HG03139 (cell line): ENCODE data around the gene PEX10.
A peak's percentile ranks its signal among the peaks of the same experiment; 100 is the strongest.

Experiments used
- ATAC-seq: cut with Tn5 transposase; IDR thresholded peaks from one replicate; pipeline ENCODE4 v1.9.1; 2021; ENCODE audit not compliant: unreplicated experiment

The PEX10 gene

DNA sequence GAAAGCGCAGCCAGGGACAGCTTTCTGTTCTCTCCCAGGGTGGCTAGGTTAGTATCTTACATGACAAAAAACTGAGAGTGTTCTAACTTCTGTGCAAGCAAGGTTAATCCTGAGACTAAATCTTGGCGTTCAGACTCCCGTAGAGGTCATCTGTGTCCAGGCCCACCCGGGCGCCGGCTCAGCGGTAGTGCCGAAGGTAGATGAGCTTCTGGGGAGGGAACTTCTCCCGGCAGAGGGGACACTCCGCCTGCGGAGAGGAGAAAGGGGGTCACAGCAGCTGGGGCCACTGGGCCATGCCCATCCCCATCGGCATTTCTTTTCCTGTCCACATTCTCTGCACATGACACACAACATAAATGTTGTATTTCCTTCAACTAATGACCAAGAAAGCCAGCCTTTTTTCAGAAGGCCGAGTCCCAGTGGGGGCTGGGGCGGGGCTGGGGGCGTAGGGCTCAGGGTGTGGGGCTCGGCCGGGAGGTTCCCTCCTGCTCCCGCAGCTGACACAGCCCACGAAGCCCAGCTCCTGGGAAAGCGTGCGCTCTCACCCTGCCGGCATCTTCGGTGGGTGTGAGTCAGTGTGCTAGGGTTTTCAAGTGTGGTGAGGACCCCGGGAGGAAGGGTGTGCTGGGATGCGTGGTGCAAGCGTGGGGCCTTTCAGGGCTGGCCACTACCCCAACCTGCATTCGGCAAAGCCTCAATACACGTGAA is 6.6 kb downstream of the PEX10 start:
- ATAC-seq, result no peak

- ATAC-seq, result no peak
Measured at GRCh38 chr1:2404890-2405511, 7.4 kb downstream of the PEX10 start.

DNA sequence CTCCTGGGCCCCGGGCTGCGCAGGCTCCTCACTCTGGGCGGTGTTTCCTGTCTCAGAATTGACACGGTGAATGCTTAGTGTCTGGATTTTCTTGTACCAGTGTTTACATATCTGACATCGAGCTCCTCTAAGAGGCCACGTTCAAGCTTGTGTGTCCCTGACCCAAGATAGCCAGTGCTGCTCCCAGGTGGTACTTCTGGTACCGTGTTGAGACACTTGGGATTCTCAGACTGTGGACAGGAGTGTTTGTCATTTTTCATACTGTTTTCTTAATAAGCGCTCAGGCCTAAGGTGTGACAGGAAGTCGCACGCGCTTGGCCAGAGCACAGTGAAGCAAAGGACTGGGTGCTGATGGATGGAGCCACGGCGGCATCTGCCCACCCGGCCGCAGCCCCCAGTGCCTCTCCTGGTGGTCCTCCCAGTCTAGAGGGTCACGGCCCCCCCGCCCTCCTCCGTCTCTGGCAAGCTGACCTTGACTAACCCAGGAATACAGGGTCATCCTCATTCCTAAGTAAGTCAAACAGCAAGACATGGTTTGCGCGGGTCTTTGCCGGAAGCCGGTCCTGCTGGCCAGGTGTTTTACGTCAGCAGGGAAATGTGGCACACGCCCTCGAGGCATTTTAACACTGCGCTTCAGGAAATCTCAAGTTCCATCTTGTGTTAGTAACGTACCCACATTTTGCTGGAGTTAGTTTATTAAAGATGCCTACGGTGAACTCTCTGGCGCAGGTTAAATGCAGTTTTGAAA is 8.0 kb downstream of the PEX10 start:
- ATAC-seq, result no peak

- no peak for ATAC-seq
Measured at GRCh38 chr1:2403273-2403672, 9.1 kb downstream of the PEX10 start.

DNA sequence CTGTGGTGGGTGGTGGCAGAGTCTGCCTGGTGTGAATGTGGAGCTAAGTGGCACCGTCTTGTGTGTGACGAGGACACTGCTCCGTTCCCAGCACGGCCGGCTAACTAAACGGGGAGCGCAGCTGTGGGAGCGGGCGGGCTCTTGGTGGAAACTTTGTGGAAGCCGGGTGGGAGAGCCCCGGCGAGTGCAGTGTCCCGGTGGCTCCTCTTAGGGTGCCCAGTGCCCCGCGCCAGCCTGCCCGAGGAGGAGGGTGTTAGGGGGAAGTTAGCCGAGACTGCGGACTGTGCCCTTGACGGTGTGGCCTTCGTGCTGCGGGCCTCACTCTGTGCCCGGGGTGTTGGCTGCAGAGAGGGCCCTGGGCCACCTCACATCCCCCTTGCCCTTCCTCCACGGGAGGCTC is 9.9 kb downstream of the PEX10 start:
- no peak for ATAC-seq

- no peak for ATAC-seq
Measured at GRCh38 chr1:2400950-2401649, 11.3 kb downstream of the PEX10 start.

DNA sequence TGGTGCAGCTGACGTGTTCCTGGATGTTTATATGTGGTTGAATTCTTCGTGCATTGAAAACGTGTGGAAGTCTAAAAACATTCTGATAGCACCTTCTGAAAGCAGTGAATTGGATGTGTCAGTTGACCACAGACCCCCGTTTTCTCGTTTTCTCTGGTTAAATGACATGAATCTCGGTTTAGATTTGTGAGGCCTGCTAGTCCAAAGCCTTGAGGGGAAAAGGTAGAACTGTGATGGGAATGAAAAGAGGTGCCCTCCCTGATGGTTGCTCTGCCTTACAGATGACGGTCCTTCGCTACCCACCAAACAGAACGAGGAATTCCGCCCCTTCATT is 11.8 kb downstream of the PEX10 start:
- no peak for ATAC-seq

GRCh38 chr1:2399890-2400575 is 12.3 kb downstream of the PEX10 start:
- no peak for ATAC-seq

DNA sequence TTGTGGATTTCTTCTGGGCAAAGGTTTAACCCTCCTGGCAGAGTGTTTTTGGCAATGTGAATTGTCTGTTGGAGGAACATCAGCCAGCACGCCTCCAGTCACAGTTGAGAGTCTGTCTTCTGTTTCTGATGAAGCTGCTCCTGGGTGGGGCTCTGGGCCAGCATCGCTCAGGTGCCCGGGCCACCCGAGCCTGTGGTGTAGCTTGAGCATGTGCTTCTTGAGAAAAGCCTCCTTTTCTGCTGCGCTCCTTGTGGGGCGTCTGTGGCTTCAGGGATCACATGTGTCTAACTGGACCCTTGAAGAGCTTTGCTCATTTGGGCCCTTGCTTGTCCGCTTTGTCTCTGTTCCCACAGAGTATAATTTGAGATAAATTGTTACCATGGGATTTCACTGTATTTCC is 13.5 kb downstream of the PEX10 start:
- no peak for ATAC-seq

DNA sequence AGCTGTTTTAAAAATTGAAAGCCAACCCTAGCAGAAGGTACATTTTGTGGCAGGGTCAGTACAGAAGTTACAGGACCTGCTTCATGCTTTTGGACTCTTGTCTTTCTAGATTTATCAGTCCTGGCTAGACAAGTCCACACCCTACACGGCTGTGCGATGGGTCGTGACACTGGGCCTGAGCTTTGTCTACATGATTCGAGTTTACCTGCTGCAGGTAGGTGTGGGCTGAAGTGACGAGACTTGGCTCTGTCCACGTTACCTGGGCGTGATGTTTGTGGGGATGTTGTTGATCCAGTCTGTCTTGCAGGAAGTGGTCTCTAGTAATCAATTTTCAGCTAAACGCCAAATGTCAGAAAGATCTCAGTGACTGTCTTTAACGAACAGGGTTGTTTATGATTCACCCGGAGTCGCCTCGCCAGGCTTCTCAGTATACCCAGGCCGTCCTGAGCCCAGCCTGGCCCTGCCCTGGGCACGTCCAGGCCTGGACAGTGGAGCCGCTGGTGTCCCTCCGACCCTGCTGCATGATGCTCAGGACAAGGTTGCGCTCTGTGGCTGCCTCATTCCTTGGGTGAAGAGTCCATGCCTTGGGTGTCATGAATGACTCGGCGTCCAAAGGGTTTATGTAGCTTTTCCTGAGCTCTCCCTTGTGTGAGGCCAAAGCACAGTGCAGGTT is 15.2 kb downstream of the PEX10 start:
- ATAC-seq, result no peak

- no peak for ATAC-seq
Measured at GRCh38 chr1:2396476-2396875, 15.9 kb downstream of the PEX10 start.

DNA sequence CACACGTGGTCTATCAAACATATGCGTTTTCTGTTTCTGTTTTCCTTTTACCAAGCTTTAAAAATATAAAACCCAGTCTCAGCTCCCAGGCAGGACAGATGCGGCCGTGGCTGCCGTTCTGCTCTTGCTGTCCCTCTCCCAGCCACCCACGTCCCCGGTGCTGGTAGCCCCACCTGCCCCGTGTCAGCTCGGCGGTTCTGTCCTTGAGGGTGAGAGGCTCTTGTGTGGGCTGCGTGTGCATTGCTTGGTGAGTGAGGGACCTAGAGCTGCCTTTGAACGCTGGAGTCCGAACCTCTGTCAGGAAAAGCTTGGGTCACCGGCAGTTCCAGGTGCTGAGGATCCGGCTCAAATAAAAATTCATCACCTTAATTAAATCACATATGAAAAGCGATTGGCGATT is 16.3 kb downstream of the PEX10 start:
- ATAC-seq, result no peak

- ATAC-seq, result no peak
Measured at GRCh38 chr1:2395245-2395644, 17.1 kb downstream of the PEX10 start.

GRCh38 chr1:2394761-2395160 is 17.6 kb downstream of the PEX10 start:
- no peak for ATAC-seq

GRCh38 chr1:2394220-2394619 is 18.1 kb downstream of the PEX10 start:
- ATAC-seq, result no peak

DNA sequence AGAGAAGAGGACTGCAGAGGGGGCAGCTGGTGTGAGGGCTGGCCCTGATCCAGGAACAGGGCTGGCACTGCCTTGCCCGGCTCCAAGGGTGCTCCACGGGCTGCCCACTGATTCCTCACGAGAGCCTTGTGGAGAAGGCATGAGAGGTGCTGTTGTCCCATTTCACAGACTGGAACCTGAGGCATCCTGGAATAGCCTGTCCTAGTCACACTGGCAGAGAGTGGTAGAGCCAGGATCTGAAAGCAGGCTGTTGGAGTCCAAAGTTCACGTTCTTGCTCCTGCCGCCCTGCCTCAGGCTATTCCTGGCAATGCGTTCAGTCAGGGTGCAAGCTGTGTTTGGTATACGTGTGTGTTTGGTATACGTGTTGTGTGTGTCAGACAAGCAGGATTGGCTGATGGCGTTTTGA is 18.9 kb downstream of the PEX10 start:
- no peak for ATAC-seq

DNA sequence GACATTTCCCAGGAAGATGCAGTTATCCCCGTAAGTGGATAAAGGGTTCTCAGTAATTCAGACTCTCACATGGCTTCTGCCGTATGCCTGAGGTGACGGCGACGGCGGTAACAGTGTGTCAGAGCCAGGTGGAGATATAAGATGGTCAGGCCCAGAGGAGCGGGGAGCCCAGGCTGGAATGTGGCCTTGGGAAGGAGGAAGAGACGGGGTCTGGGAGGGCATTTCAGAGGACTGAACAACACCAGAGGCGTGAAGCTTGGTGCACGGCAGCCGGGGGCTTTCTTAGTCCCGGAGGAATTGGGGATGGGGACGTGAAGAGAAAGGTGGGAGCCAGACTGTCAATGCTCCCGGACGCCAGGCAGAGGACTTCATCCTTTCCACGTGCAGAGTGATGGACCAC is 19.7 kb downstream of the PEX10 start:
- no peak for ATAC-seq

DNA sequence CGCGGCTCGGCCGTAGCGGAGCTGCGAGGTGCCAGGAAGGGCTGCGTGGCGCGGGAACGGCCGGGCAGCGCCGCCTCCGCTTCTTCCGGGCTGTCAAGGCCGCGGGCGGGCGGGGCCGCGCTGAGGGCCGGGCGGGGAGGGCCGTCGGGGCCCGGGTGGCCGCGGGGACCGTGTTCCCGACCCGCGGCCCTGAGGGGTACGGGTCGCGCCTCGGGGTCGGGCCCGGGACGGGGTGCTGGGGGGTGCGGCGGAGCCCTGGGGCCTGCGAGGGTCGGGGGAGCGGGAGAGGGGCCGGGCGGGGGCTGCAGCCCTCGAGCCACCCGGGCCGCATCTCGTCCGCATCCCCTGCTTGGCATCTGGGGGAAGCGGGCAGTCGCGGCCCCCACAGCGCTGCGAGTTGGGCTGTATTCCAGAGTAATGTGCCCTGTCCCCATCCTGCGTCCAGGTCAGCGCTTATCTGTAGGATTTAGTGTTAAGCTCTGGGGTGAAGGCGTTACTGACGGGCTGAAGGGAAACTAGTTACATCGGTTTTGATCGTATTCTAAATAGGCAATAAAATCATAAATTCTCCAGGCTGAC is 20.3 kb downstream of the PEX10 start:
- ATAC-seq, result peak; percentile 4

DNA sequence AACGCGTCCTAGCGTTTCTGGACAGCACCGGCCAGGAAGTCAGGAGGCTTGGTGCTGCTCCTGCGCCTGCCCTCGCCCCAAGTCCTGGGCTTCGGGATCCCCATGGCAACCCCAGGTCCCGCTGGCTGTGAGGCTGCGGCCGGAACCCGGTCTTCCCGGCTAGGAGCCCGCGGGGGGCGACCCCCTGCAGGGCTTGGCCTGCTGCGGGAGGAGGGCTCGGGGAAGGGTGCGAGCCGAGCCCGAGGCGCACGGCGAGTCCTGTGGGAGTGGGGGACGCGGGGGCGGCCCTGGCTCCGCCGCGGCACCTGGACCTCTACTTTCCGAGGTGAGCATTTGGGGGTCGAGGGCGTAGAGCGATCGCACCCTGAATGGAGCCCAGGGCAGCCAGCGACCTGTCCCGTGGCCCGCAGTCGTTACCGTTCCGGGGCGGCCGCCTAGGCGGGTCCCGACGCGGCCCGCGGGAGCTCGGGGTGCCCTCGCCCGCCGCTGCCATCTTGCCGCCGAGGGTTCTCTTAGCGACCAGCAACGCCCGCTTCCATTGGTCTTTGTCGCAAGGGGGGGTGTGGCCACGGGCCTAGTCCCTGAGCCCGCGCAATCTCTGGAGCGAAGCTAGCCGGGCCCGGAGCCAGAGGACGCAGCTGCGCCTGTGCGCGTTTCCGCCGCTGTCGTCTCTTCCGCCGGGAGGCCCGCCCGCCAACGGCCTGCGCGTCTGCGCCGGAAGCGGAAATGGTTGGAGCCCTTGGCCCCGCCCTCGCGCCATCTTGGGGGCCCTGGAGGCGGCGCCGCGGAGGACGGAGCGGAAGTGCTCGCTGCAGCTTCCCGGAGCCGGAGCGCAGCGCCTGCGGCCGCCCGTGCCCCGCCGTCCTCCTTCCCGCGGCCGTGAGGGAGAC is 21.1 kb downstream of the PEX10 start, which contains the start of the genes MORN1 and RER1:
Gene MORN1, minus strand, starts transcription at position 514 of the 890 bp plus-strand sequence. Its CDS starts 21 bp downstream, at position 493.
Gene RER1, plus strand, starts transcription at position 801 of the 890 bp plus-strand sequence. CDS start 3,950 bp downstream, outside the sequence.
- ATAC-seq, result peak; percentile 91
